Activated CD4-positive, alpha-beta T cell treated with anti-CD3 and anti-CD28 coated beads, Interleukin-2, amount 10 ng/mL, durations not matched to agents 7 days and 5 days (primary cell): ENCODE data around the gene FCRL6. TPM values are rescaled to one million over a fixed set of nuclear protein-coding genes. Genes with fewer than 3 reads are reported as not detected.

Experiments used
- CTCF ChIA-PET: fragments of 350-600 bp; sonication (Branson Sonifier 250); formaldehyde crosslinking; loops from one replicate; lab custom pipeline; 2021; ENCODE audit warnings: antibody characterized with exemption; lab: Charles Lee
- POLR2A ChIA-PET: fragments of 350-600 bp; sonication (Branson Sonifier 250); formaldehyde crosslinking; loops from one replicate; lab custom pipeline; 2021; ENCODE audit warnings: antibody characterized with exemption; lab: Charles Lee
- DNase-seq: peaks from one replicate; pipeline ENCODE4 v3.0.0-alpha.2; 2020
- H3K27ac Mint-ChIP-seq: one replicate; pipeline ENCODE4 v1.8.0; 2021; ENCODE audit warnings: mild to moderate bottlenecking, moderate library complexity, mixed read lengths
- H3K27me3 Mint-ChIP-seq: one replicate; pipeline ENCODE4 v1.8.0; 2021; ENCODE audit warnings: mixed read lengths
- H3K36me3 Mint-ChIP-seq: one replicate; pipeline ENCODE4 v1.8.0; 2021; ENCODE audit warnings: low read depth, mixed read lengths
- H3K4me1 Mint-ChIP-seq: one replicate; pipeline ENCODE4 v1.8.0; 2021; ENCODE audit warnings: mixed read lengths
- H3K4me3 Mint-ChIP-seq: one replicate; pipeline ENCODE4 v1.8.0; 2021; ENCODE audit warnings: mild to moderate bottlenecking, moderate library complexity, mixed read lengths
- H3K9me3 Mint-ChIP-seq: one replicate; pipeline ENCODE4 v1.8.0; 2021; ENCODE audit warnings: mixed read lengths
- total RNA-seq, 2 experiments: library from RNA; stranded (reverse); gene quantifications; one replicate each; pipeline ENCODE4 v1.2.3, GENCODE V29; 2021

Gene FCRL6, protein sequence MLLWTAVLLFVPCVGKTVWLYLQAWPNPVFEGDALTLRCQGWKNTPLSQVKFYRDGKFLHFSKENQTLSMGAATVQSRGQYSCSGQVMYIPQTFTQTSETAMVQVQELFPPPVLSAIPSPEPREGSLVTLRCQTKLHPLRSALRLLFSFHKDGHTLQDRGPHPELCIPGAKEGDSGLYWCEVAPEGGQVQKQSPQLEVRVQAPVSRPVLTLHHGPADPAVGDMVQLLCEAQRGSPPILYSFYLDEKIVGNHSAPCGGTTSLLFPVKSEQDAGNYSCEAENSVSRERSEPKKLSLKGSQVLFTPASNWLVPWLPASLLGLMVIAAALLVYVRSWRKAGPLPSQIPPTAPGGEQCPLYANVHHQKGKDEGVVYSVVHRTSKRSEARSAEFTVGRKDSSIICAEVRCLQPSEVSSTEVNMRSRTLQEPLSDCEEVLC
- total RNA-seq, result under 1 TPM in 1 of 2 experiments, not detected in 1; 0.15 TPM

GRCh38 chr1:159802111-159802510 lies at the start of gene FCRL6:
Gene FCRL6 (plus strand): TSS chr1:159802360. CDS start chr1:159802425, 65 bp downstream.
- ChIA-PET POLR2A (no interaction called here), CTCF (interaction anchor here (0.6 to 1.6 kb wide), 10 partner anchors 9 to 947 kb away, joined by 3 to 6 read pairs (median 3); partner anchors contain the start of gene DUSP23)
- Mint-ChIP-seq H3K27me3 (peaks cover 50% of the 10 kb centered on the region), H3K36me3 (no peaks in the 10 kb centered on the region), H3K27ac (no peak within 1 kb of the TSS), H3K4me3 (no peak within 1 kb of the TSS), H3K4me1 (peaks cover 18% of the 10 kb centered on the region), H3K9me3 (no peaks in the 10 kb centered on the region)
- DNase-seq, result no peak

DNA sequence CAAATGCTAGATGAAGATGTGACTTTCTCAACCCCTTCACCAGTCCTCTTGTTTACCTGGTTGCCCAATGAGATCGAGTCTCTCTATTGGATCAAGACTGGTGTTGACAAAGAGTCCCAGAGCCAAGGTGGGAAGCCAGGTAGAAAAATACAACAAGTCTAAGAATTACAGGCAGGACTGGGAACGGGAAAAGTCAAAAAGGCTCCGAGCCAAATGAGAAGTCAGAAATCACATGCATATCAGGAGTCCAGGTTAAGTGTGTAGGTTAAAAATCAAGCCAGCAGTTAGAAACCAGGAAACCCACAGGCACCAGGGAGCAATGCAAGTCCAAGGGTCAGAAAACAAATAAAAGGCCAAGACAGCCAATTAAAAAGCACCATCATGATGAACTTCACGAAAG lies 48.8 kb upstream of the FCRL6 start:
- Mint-ChIP-seq H3K36me3 (no peaks in the 10 kb centered on the region), H3K9me3 (no peaks in the 10 kb centered on the region), H3K4me3 (no peak overlapping the region), H3K27me3 (no peaks in the 10 kb centered on the region), H3K27ac (no peak overlapping the region), H3K4me1 (no peaks in the 10 kb centered on the region)
- ChIA-PET POLR2A (no interaction called here), CTCF (no interaction called here)
- no peak for DNase-seq

DNA sequence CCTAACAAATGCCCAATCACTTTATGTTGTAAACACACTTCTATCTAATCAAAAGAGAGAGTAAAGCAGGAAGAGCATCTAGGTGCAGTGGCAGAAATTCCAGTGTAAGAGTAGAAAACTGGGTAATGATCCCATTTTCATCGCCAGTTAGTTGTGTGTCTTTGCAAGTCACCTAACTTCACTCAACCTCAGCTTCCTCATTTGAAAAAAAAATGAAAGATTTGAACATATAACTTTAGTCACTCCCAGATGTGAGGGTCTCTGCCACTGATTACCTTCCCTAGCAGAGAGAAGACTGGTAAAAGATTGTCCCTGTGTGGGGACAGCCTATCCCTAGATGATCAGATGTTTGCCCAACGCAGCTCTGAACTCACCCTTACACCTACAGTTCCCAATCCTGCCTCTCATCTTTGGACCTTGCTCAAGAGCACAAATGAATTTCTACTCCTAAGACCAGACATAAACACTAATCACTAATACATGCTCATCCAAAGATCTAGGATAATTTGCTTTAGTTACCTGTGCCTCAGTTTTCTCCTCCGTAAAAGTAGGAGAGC lies 46.6 kb upstream of the FCRL6 start:
- no peaks in the 10 kb centered on the region for H3K4me1 Mint-ChIP-seq

DNA sequence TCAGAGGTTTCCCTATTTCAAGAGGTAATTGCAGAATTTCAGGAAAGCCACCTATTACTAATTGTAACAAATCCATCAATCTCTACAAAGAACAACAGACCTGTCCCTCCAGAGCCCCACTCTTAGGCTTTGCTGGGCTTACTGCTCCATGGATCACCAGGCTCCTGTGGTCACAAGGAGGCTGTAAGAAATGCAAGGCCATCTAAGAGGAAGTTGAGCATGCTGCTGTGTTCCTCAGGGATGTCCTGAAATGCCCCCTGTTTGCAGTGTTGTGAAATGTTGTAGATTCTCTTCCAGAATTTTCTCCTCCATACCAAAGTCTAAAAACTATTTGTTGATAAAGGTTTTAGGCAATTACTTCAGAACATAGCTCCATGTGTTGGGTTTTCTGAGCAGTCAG lies 45.8 kb upstream of the FCRL6 start:
- Mint-ChIP-seq H3K9me3 (no peaks in the 10 kb centered on the region), H3K4me3 (no peak overlapping the region), H3K27ac (no peak overlapping the region), H3K36me3 (no peaks in the 10 kb centered on the region), H3K4me1 (no peaks in the 10 kb centered on the region), H3K27me3 (no peaks in the 10 kb centered on the region)
- ChIA-PET POLR2A (no interaction called here), CTCF (interaction anchor here (1.7 kb wide), 1 partner anchor 8 kb away, joined by 4 read pairs; no protein-coding TSS in a partner anchor)
- no peak for DNase-seq

More for the DNA sequence above, 46.6 kb upstream of the FCRL6 start:
- no peak overlapping the region for H3K27ac Mint-ChIP-seq
- CTCF ChIA-PET, result no interaction called here
- H3K4me3 Mint-ChIP-seq, result no peak overlapping the region
- H3K36me3 Mint-ChIP-seq, result no peaks in the 10 kb centered on the region
- no peaks in the 10 kb centered on the region for H3K27me3 Mint-ChIP-seq
- POLR2A ChIA-PET, result no interaction called here
- DNase-seq, result no peak
- no peaks in the 10 kb centered on the region for H3K9me3 Mint-ChIP-seq

DNA sequence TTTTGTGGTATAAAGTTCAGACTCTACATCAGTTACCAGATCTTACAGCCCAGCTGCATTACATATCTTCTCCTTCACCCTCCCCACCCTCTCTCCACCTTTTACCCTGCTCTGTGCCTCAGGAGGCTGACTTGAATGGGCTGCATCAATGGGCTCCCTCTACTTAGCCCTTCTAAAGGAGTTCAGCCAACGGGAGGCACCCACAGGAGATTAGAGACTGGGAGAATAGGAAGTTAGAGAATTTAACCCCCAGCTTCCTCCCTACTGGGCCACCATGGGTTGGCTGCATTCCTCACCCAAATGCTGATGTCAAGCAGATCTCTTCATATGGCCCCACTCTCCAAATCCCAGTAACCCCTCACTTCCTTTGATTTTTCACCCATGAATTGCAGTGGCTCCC lies 38.5 kb upstream of the FCRL6 start:
- no peaks in the 10 kb centered on the region for H3K4me1 Mint-ChIP-seq
- H3K27me3 Mint-ChIP-seq, result peaks cover 2% of the 10 kb centered on the region
- no peaks in the 10 kb centered on the region for H3K36me3 Mint-ChIP-seq
- no peak overlapping the region for H3K4me3 Mint-ChIP-seq
- H3K27ac Mint-ChIP-seq, result no peak overlapping the region
- ChIA-PET CTCF (no interaction called here), POLR2A (no interaction called here)
- peaks cover 2% of the 10 kb centered on the region for H3K9me3 Mint-ChIP-seq
- no peak for DNase-seq

DNA sequence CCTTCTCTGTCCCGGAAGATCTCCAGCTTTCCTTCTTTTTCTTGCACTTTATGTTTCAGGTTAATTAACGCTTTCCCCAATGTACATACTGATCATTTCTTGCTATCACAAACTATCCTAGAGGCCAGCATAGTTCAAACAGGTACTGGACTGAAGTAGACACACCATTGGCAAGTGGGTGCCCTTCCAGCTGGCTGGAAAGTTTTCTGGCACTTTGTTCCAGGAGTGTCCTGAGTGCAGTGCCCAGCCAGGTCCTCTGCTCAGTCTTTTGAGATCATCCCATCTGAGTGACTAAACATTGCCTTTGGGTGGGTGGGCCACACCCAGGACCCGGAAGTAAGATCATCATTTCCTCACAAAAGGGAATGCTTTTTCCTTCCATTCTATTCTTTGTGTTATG lies 36.4 kb upstream of the FCRL6 start:
- Mint-ChIP-seq H3K27me3 (peaks cover 2% of the 10 kb centered on the region), H3K9me3 (peaks cover 2% of the 10 kb centered on the region), H3K36me3 (no peaks in the 10 kb centered on the region), H3K4me3 (no peak overlapping the region), H3K27ac (no peak overlapping the region), H3K4me1 (no peaks in the 10 kb centered on the region)
- POLR2A ChIA-PET, result no interaction called here
- CTCF ChIA-PET, result no interaction called here
- DNase-seq, result no peak

DNA sequence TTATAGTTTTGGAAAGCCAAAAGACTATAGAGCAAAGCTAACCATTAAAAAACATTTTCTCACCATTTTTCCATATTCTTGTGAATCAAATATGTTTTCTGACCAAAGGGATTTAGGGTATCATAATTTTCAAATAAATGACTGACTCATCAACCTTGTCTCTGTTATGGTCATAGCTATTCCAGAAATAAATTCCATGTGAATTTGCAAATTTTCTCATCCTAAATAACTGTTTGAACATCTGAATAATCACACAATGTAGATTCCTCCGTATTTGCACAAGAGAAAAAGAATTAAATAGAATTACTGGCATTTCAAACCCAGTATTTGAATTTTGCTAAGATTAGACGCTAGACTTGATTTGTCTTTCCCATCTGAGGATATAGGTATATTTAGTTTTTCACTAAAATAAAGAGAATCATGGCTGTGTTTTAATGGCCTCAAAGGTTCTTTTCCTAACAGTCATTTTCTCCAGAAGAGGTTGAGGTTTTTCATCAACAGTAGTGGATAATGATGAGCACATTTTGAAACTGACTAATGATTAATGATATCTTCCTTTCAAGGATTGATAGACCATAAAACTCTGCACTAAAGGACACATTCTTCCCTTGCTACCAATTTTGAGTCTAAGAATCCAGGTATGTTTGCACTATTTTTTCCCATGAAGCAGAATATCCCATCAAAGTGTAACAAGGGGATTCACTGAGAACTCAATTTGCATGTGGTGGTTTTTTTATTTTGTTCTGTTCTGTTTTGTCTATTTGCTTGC lies 30.8 kb upstream of the FCRL6 start:
- Mint-ChIP-seq H3K27me3 (peaks cover 13% of the 10 kb centered on the region), H3K4me3 (no peak overlapping the region), H3K36me3 (no peaks in the 10 kb centered on the region), H3K4me1 (no peaks in the 10 kb centered on the region), H3K27ac (no peak overlapping the region), H3K9me3 (no peaks in the 10 kb centered on the region)
- DNase-seq, result no peak
- POLR2A ChIA-PET, result no interaction called here
- CTCF ChIA-PET, result interaction anchor here (1.6 kb wide), 1 partner anchor 9 kb away, joined by 4 read pairs; the partner anchor contains the start of gene DUSP23

DNA sequence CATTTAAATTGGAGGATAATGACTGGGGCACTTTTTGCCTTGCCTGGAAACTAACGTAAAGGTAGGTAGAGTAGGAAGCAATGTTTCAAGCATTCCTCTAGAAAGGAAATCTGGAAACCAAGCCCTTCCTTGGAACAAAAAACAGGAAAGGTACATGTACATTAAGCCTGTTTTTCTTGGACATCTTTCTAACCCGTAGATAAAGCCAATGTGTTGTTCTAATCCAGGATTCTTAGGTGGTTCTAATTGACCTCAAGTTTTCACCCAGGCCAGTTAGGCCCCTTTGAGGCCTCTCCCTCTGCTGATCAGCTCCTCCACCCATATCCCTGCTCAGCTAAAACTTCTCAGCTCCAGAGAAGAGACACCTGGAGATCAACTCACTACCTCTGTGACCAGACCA lies 27.7 kb upstream of the FCRL6 start:
- H3K4me1 Mint-ChIP-seq, result peaks cover 3% of the 10 kb centered on the region
- H3K36me3 Mint-ChIP-seq, result no peaks in the 10 kb centered on the region
- no peaks in the 10 kb centered on the region for H3K9me3 Mint-ChIP-seq
- H3K27me3 Mint-ChIP-seq, result peaks cover 22% of the 10 kb centered on the region
- no peak for DNase-seq
- ChIA-PET POLR2A (no interaction called here), CTCF (interaction anchor here (1.5 kb wide), 1 partner anchor 117 kb away, joined by 4 read pairs; no protein-coding TSS in a partner anchor)
- no peak overlapping the region for H3K27ac Mint-ChIP-seq
- H3K4me3 Mint-ChIP-seq, result no peak overlapping the region

GRCh38 chr1:159775716-159776115 lies 26.4 kb upstream of the FCRL6 start:
- H3K27me3 Mint-ChIP-seq, result peaks cover 22% of the 10 kb centered on the region

GRCh38 chr1:159778266-159778665 lies 23.9 kb upstream of the FCRL6 start:
- DNase-seq, result no peak
- H3K4me1 Mint-ChIP-seq, result peaks cover 15% of the 10 kb centered on the region
- no peak overlapping the region for H3K27ac Mint-ChIP-seq
- H3K9me3 Mint-ChIP-seq, result no peaks in the 10 kb centered on the region
- H3K36me3 Mint-ChIP-seq, result no peaks in the 10 kb centered on the region
- ChIA-PET CTCF (interaction anchor here (0.9 to 1.3 kb wide), 3 partner anchors 21 to 111 kb away, joined by 3 read pairs; no protein-coding TSS in a partner anchor), POLR2A (no interaction called here)
- no peak overlapping the region for H3K4me3 Mint-ChIP-seq
- H3K27me3 Mint-ChIP-seq, result peaks cover 10% of the 10 kb centered on the region

More at GRCh38 chr1:159775716-159776115, 26.4 kb upstream of the FCRL6 start:
- ChIA-PET POLR2A (no interaction called here), CTCF (interaction anchor here (0.6 to 2.0 kb wide), 2 partner anchors 115 to 117 kb away, joined by 3 to 5 read pairs; no protein-coding TSS in a partner anchor)
- DNase-seq, result no peak
- peaks cover 8% of the 10 kb centered on the region for H3K4me1 Mint-ChIP-seq
- H3K27ac Mint-ChIP-seq, result no peak overlapping the region
- no peaks in the 10 kb centered on the region for H3K9me3 Mint-ChIP-seq
- H3K36me3 Mint-ChIP-seq, result no peaks in the 10 kb centered on the region
- H3K4me3 Mint-ChIP-seq, result no peak overlapping the region

DNA sequence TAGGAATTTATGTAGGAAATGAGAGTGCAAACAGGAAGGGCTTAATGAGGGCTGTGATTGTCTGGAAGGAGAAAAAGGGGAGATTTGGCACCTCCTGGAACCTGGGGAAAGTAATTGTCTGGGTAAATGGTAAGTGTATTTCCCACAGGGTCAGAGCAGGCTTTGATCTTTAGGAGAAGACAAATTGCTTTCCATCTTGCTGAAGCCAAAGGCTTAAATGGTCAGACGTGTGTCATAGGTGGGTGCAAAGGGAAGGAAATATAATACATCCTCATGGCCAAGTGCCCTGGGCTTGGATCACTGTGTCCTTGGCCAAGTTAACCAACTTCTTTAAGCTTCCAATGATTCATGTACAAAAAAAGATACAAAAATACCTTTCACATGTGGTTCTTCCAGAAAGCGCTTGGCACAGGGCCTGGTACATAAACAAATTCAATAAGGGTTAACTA lies 22.7 kb upstream of the FCRL6 start:
- peak overlapping the region; percentile 9 for H3K4me3 Mint-ChIP-seq
- no peaks in the 10 kb centered on the region for H3K9me3 Mint-ChIP-seq
- H3K4me1 Mint-ChIP-seq, result peaks cover 22% of the 10 kb centered on the region
- POLR2A ChIA-PET, result no interaction called here
- CTCF ChIA-PET, result interaction anchor here (1.3 kb wide), 1 partner anchor 106 kb away, joined by 3 read pairs; no protein-coding TSS in a partner anchor
- DNase-seq, result no peak
- H3K27ac Mint-ChIP-seq, result no peak overlapping the region
- peaks cover 8% of the 10 kb centered on the region for H3K27me3 Mint-ChIP-seq
- H3K36me3 Mint-ChIP-seq, result no peaks in the 10 kb centered on the region
